Right lobe of liver (tissue), 6 donors: Measurements from ENCODE around the gene OBI1. TPM values are rescaled to one million over a fixed set of nuclear protein-coding genes. Genes with fewer than 3 reads are reported as not detected.

Experiments used
- ATAC-seq, 4 donors: fragments of 200-7000 bp; cut with Tn5 transposase; one replicate each; pipeline ENCODE4 v1.9.1; 2020; ENCODE audit warnings: mild to moderate bottlenecking in 4 of 4, moderate library complexity in 4 of 4
- DNase-seq, 3 donors: peaks; one replicate each; pipeline ENCODE4 v3.0.0-alpha.2; 2020
- H3K27ac ChIP-seq, 3 donors: fragments of 200-600 bp; one replicate each; pipeline ENCODE4 v1.8.0; 2022
- H3K27me3 ChIP-seq, 2 donors: fragments of 200-600 bp; one replicate each; pipeline ENCODE4 v1.8.0; 2022
- H3K36me3 ChIP-seq, 4 donors: fragments of 200-600 bp; sonication (generic) in 1 of 4; one replicate each; pipeline versions ENCODE4 v1.5.1 to v1.8.0; 2017 to 2022; ENCODE audit warnings: control low read depth in 1 of 4
- H3K4me1 ChIP-seq, 4 donors: fragments of 200-600 bp; sonication (generic) in 1 of 4; one replicate each; pipeline versions ENCODE4 v1.5.1 to v1.8.0; 2017 to 2022; ENCODE audit warnings: control low read depth in 1 of 4
- H3K4me3 ChIP-seq, 3 donors: fragments of 200-600 bp; one replicate each; pipeline ENCODE4 v1.8.0; 2022
- H3K9me3 ChIP-seq, 4 donors: fragments of 200-600 bp; sonication (generic) in 1 of 4; one replicate each; pipeline versions ENCODE4 v1.5.1 to v1.8.0; 2017 to 2022; ENCODE audit warnings: control low read depth in 1 of 4
- CTCF ChIP-seq, 4 donors: fragments of 200-600 bp in 3 of 4; fragments of 450-650 bp in 1 of 4; IDR thresholded peaks; one replicate each; pipeline versions ENCODE4 v1.5.1 to v1.8.0; 2016 to 2022; ENCODE audit warnings: antibody characterized with exemption in 4 of 4, mild to moderate bottlenecking in 2 of 4
- POLR2A ChIP-seq: fragments of 450-650 bp; IDR thresholded peaks from one replicate; pipeline ENCODE4 v1.6.1; 2017; ENCODE audit warnings: antibody characterized with exemption, mild to moderate bottlenecking
- WGBS: methylation state at CpG from one replicate; pipeline ENCODE4 v1.1.6; 2018; ENCODE audit warnings: low coverage, low lambda C conversion rate; ENCODE audit not compliant: insufficient coverage; ENCODE audit errors: missing lambda C conversion rate; 5-methylcytosine and 5-hydroxymethylcytosine counted together
- intact Hi-C, 2 donors: fragments of 100-400 bp; cut with DNase I; formaldehyde crosslinking; loops; one replicate each; pipeline versions ENCODE4 v1.11.2 to v1.14.1; 2022
- total RNA-seq, 6 experiments: library from RNA; depleted of rRNA in 2 of 6; stranded (reverse); fragments of >200 nt in 2 of 6; fragmentation: NEBNext Ultra II Directional in 3 of 6; extraction: Animal tissue kit (Norgen Biotek cat#: 25700) in 3 of 6; gene quantifications; one replicate each; pipeline versions ENCODE4 v1.1.0 to v1.2.4, GENCODE V29; 2016 to 2023
- donor health status: DM: no; HTN: yes; CAD: no.
- donor health status: DM: no; HTN: no; CAD: no.
- donor health status: DM: no; HTN: no; CAD: no.
- donor health status: DM: no; HTN: yes; CAD: no.
- donor health status: DM: no; HTN: yes; CAD: no.

Gene OBI1
- total RNA-seq, 6 experiments from 2014 or later, result 1.7 to 3.6 (median 2.8) TPM

GRCh38 chr13:78638216-78638615, 20.7 kb downstream of the OBI1 start:
- Histone ChIP-seq H3K4me3 (no peak overlapping the region), H3K27ac (no peak overlapping the region), H3K27me3 (no peaks in the 10 kb centered on the region), H3K4me1 (no peaks in the 10 kb centered on the region), H3K36me3 (peaks cover 0 to 39% (median 9%) of the 10 kb centered on the region in 4 donors), H3K9me3 (no peaks in the 10 kb centered on the region)
- no peak for ATAC-seq
- 77% methylated on average over 4 of the region's 4 CpGs for WGBS
- intact Hi-C loops, result no loop called here
- TF ChIP-seq POLR2A, result no peak
- no peak for TF ChIP-seq CTCF (IDR thresholded peaks at IDR 0.05)
- DNase-seq, result no peak

GRCh38 chr13:78636495-78636894, 22.5 kb downstream of the OBI1 start:
- no peak overlapping the region for H3K4me3 ChIP-seq
- H3K36me3 ChIP-seq, result peaks cover 0 to 44% (median 12%) of the 10 kb centered on the region in 4 donors
- TF ChIP-seq POLR2A, result no peak
- no peak for TF ChIP-seq CTCF (IDR thresholded peaks at IDR 0.05)
- H3K27ac ChIP-seq, result no peak overlapping the region
- DNase-seq, result no peak
- no peaks in the 10 kb centered on the region for H3K4me1 ChIP-seq
- no peaks in the 10 kb centered on the region for H3K9me3 ChIP-seq
- ATAC-seq, result no peak
- intact Hi-C loops, result no loop called here
- H3K27me3 ChIP-seq, result no peaks in the 10 kb centered on the region

- WGBS, result 78% methylated on average over 3 of the region's 4 CpGs
- H3K4me3 ChIP-seq, result no peak overlapping the region
- TF ChIP-seq POLR2A (no peak), CTCF (IDR thresholded peaks at IDR 0.05) (no peak)
- no peaks in the 10 kb centered on the region for H3K27me3 ChIP-seq
- ATAC-seq, result no peak
- no peaks in the 10 kb centered on the region for H3K4me1 ChIP-seq
- H3K27ac ChIP-seq, result no peak overlapping the region
- intact Hi-C loops, result no loop called here
- DNase-seq, result no peak
- H3K9me3 ChIP-seq, result no peaks in the 10 kb centered on the region
- H3K36me3 ChIP-seq, result peaks cover 0 to 23% (median 7%) of the 10 kb centered on the region in 4 donors
Measured at GRCh38 chr13:78632996-78633395, 26.0 kb downstream of the OBI1 start.

- Histone ChIP-seq H3K36me3 (peaks cover 0 to 11% (median 5%) of the 10 kb centered on the region in 4 donors), H3K4me3 (no peak overlapping the region), H3K4me1 (no peaks in the 10 kb centered on the region), H3K27me3 (no peaks in the 10 kb centered on the region), H3K9me3 (no peaks in the 10 kb centered on the region), H3K27ac (no peak overlapping the region)
- DNase-seq (no peak), ATAC-seq (no peak)
- intact Hi-C loops, result no loop called here
- WGBS, result 100% methylated on average over 1 of the region's 1 CpG
- TF ChIP-seq CTCF (IDR thresholded peaks at IDR 0.05) (no peak), POLR2A (no peak)
Measured at GRCh38 chr13:78631077-78631476, 27.9 kb downstream of the OBI1 start.

- H3K9me3 ChIP-seq, result no peaks in the 10 kb centered on the region
- intact Hi-C loops, result no loop called here
- no peak overlapping the region for H3K27ac ChIP-seq
- DNase-seq, result no peak
- H3K4me1 ChIP-seq, result no peaks in the 10 kb centered on the region
- no peaks in the 10 kb centered on the region for H3K27me3 ChIP-seq
- TF ChIP-seq POLR2A (no peak), CTCF (IDR thresholded peaks at IDR 0.05) (no peak)
- peaks cover 0 to 11% (median 5%) of the 10 kb centered on the region in 4 donors for H3K36me3 ChIP-seq
- ATAC-seq, result no peak
- no peak overlapping the region for H3K4me3 ChIP-seq
- no CpG with 5 or more reads among the region's 1 CpG for WGBS
Measured at GRCh38 chr13:78630511-78630910, 28.4 kb downstream of the OBI1 start.
